Nasal cavity respiratory epithelium epithelial cell of viscerocranial mucosa (primary cell): Measurements from ENCODE around the gene POP5. TPM values are rescaled to one million over a fixed set of nuclear protein-coding genes. Genes with fewer than 3 reads are reported as not detected.

Source experiments
- total RNA-seq: library from RNA; depleted of rRNA; stranded (reverse); fragments of >200 nt; gene quantifications from 2 replicates; pipeline ENCODE4 v1.2.3, GENCODE V29; 2014

The POP5 gene, protein sequence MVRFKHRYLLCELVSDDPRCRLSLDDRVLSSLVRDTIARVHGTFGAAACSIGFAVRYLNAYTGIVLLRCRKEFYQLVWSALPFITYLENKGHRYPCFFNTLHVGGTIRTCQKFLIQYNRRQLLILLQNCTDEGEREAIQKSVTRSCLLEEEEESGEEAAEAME
- total RNA-seq: 30.3 and 44.8 TPM in 2 replicates

DNA sequence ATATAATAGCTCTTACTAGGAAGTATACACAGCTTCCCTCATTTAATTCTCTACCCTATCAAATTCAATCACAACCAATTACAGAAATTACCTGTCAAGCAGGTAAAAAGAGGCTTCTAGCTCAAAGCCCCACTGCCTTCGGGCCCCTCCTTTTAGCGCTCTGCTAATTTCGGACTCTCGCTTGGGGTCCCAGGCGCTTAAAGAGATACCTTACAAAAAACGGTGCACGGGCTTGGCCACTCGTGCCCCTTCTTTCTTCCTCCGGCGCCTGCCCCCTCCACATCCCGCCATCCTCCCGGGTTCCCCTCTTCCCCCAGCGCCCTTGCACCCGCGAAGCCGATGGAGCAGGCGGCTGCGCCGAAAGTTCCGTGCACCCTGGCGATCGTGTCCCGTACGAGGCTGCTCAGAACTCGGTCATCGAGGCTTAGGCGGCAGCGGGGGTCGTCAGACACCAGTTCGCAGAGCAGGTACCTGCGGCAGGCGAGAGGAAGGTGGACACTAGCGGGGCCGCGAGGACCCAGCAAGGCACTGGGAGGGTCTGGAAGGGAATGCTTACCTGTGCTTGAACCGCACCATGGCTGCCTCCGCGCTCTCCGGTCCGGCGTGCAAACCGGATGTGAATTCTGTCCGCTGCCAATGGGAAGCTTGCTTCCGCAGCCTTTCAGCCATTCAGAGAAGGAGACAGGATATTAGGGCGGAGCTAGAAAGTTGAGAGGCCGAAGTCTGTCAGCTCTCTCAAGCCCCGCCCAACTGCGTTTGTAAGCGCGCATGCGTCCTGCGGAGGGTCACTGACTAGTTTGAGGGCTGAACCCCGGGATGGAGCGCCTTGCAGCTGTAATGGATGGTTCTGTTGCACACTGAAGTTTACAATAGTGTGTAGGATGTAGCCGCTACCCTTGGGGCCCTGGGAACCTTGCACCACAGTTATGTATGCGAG, at the start of gene POP5:
Gene POP5 (minus strand): TSS at position 616 of the 937 bp plus-strand sequence. CDS start 40 bp downstream, at position 576.

DNA sequence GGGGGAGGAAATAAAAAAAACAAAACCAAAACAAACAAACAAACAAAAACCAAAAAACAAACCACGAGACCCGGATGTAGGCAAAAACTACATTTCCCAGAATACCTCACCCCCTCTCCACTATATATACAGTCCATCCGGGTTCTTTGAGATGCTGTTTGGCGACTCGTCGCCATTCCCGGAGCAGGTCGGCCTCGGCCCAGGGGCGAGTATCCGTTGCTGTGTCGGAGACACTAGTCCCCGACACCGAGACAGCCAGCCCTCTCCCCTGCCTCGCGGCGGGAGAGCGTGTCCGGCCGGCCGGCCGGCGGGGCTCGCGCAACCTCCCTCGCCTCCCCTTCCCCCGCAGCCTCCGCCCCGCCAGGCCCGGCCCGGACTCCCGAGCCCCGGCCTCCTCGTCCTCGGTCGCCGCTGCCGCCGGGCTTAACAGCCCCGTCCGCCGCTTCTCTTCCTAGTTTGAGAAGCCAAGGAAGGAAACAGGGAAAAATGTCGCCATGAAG, 46.9 kb downstream of the POP5 start, which contains the start of gene RNF10:
Gene RNF10 (plus strand): TSS at position 154 of the 500 bp plus-strand sequence. CDS start 456 bp downstream, outside the sequence.

DNA sequence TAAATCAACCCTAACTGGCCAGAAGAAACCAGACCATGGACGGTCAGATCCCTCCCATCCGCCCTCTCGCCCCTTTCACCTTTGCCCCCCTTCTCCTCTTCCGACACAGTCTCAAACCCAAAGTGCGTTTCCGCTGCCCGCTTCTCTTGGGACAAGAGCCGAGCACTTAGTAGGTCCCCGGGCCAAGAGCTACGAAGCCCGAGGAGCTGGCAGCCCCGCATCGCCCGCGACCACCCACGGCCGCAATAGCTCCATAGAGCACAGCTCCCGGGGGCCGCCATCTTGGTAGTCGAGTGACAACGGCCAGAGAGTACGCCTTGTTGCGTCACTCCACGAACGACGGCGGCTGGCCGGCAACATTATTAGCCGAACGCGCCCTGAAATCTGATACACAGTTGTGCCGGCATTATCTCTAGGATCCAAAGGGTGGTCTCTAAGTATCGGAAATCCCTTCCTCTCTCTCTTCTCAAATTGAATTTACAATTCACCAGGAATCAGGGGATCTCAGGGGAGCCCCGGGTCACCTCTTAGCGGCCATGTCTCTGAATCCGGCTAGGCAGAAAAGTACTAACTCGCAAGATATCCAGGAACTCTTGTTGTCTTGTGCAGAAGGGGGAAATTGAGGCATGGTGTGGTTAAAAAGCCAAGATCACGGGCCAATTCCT, 52.2 kb downstream of the POP5 start, which contains the start of gene COQ5:
Gene COQ5 (minus strand): TSS at position 298 of the 665 bp plus-strand sequence. CDS start 17 bp downstream, at position 281.

Other genes with a start within 250 kb of the POP5 start
- gene MSI1, start 212.2 kb downstream of the POP5 start, total RNA-seq: not detected in 2 replicates
- 381 and 699 TPM in 2 replicates for gene COX6A1, start 143.3 kb downstream of the POP5 start, total RNA-seq
- gene TRIAP1, start 135.0 kb downstream of the POP5 start, total RNA-seq: 27.8 and 70.1 TPM in 2 replicates
- gene GATC, start 135.0 kb downstream of the POP5 start, total RNA-seq: 22.2 and 22.4 TPM in 2 replicates
- gene SRSF9, start 111.7 kb downstream of the POP5 start, total RNA-seq: 218 and 289 TPM in 2 replicates
- 281 and 342 TPM in 2 replicates for gene DYNLL1, start 85.3 kb downstream of the POP5 start, total RNA-seq
- 41.3 and 42.4 TPM in 2 replicates for gene COQ5, start 52.2 kb downstream of the POP5 start, total RNA-seq
- gene RNF10, start 47.0 kb downstream of the POP5 start, total RNA-seq: 160 and 314 TPM in 2 replicates
- gene CABP1, start 59.2 kb upstream of the POP5 start, total RNA-seq: under 0.01 TPM in 1 of 2 replicates, not detected in the other
- 83.6 and 108 TPM in 2 replicates for gene MLEC, start 105.7 kb upstream of the POP5 start, total RNA-seq
- 22.2 and 29.9 TPM in 2 replicates for gene UNC119B, start 129.1 kb upstream of the POP5 start, total RNA-seq
- gene ACADS, start 144.4 kb upstream of the POP5 start, total RNA-seq: 5.2 and 6.2 TPM in 2 replicates